HL-60/S4 treated with retinoic acid at 250 ng/mL for 4 days and 3 days (cell line): ENCODE data around the gene ZGLP1.
"Not testable (repeated sequence)": the region's sequence is repeated elsewhere in the genome, so short reads cannot be mapped to it uniquely, and the experiment has no call there.

Experiments
- in situ Hi-C: fragments of 300-500 bp; cut with MboI; formaldehyde crosslinking; loops from 2 replicates; pipeline ENCODE4 v1.7.0; 2022; ENCODE audit warnings: low sequenced_read_pairs

The ZGLP1 gene

DNA sequence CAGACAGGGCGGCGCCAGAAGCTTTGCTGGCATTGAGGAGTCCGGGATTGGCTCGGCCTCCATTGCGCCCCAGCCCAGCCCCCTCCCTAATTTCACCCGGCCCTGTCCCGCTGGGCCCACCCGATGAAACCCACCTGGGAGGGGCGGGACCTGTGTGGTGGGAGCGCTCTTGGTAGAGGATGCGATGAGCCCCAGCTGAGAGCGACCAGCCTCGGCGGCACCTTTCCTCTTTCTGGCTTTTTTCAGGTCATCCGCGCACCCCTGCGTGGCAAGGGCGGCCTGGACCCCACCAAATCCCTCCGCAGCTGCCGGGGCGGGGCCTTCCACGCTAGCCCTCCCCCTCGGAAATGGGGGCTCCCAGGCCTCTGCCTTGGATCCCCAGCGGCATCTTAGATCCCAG is at the start of gene ZGLP1:
ZGLP1 (minus strand) TSS at position 393 of the 400 bp plus-strand sequence.
- in situ Hi-C loops = no loop called here

DNA sequence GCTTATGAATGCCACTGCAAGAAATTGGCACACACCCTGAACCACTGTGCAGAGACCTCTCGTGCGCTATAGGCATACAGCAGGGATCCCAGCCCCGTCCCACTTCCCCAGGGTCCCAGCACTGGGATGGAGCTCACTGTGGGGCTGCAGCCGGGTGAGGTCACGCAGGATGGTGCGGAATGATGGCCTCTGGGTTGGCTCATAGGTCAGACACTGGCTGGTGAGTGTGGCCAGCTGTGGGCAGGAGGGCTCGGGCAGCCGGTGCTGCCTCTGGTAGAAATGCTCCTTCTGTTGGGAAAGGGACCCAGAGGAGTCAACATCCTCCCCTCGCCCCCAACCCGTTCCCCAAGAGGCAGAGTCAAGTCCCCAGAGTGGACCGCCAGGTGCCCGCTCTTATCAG is 46.8 kb upstream of the ZGLP1 start:
- in situ Hi-C loops = no loop called here

DNA sequence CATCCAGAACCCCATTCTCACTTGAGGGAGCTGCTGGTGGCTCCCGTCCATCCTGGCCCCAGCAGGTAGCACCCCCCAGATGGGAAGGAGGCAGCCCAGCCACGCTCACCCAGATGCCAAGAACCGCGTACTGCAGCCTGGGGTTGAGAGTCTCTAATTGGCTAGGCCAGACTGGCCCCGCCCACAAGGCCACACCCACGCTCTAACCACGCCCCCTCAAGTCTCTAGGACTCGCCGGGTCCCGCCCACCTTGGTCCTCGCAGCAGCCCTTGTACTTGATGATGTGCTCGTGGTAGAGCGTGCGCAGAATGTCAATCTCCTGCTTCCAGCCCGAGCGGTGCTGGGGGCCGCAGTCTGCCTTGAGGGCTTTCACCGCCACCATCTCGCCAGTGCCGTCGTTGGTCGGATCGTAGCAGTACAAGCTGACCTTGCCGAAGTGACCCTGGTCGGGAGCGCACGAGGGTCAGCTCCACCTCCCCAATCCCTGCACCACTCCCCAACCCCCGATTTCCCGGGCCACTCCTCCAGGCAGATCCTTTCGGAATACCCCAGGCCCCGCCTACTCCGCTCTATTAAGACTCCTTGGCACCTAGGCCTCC is 44.3 kb upstream of the ZGLP1 start:
- in situ Hi-C loops = no loop called here

DNA sequence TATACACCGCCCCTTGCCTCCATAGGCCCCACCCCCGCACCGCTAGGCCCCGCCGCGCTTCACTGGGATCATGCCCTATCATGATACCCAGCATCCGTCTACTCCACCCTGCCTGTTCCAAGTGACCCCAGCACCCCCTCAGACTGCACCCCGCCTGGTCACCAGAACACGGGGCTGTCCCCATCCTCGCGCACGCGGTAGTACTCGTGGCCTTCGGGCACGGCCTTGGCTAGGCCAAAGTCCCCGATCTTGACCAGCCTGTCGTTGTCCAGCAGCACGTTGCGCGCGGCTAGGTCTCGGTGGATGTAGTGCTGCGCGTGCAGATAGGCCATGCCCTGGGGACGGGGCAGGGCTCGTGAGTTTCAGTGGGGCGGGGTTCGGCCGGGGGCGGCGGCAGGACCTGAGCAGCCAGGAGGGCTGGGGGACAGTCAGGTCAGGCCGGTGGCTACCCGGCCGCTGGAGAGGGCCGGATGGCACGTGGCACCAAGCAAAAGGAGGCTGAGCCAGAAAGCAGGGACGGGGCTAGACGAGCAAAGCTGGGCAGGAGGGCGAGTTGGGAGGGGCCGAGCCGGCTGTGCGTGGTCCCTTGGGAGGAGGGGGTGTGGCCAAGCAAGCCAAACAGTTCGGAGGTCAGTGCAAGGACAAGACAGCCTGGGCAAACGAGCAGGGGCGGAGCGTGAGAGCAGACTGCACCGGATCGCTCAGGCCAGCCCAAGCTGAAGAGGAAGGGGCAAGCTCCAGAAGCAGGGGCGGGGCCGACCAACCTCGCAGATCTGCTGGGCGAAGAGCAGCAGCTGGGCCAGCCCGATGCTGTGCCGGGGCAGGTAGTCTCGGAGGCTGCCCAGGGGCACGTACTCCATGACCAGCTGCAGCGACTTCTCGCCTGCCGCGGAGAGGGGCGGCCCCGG is 43.4 kb upstream of the ZGLP1 start:
- in situ Hi-C loops = no loop called here

DNA sequence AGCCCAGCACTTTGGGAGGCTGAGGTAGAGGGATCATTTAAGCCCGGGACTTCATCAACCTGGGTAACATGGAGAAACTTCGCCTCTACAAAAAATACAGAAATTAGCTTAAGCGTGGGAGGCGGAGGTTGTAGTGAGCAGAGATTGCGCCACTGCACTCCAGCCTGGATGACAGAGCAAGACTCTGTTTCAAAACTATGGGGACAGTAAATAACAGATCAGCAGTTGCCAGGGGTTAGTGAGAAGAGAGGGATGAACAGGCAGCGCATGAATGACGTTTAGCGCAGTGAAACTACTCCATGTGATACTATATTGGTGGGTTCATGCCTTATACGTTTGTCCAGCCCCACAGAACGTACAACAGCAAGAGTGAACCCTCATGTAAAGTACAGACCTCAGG is 36.9 kb upstream of the ZGLP1 start:
- in situ Hi-C loops = no loop called here

DNA sequence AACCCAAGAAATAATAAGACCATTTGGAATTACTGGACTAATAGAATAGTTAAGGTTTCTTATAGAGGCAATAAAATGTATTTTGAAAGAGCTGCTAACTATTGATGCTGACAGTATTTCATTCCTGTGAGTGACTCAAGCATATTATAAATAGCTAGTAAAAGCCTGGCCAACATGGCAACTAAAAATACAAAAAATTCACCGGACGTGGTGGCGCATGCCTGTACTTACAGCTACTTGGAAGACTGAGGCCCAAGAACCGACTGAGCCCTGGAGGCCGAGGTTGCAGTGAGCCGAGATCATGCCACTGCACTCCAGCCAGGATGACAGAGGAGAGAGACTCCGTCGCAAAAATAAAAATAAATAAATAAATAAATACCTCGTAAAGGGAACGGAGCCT is 35.2 kb upstream of the ZGLP1 start:
- in situ Hi-C loops = no loop called here

DNA sequence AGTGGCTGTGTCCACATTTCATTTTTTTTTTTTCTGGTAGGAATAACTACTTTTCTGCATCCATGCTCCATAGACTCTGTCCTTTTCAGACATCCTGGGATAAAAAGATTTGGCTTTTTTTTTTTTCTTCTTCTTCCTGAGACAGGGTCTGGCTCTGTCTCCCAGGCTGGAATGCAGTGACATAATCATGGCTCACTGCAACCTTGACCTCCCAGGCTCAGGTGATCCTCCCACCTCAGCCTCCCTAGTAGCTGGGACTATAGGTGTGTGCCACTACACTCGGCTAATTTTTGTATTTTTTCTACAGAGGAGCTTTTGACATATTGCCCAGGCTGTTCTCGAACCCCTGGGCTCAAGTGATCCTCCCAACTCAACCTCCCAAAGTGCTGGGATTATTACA is 33.9 kb upstream of the ZGLP1 start:
- in situ Hi-C loops = no loop called here

DNA sequence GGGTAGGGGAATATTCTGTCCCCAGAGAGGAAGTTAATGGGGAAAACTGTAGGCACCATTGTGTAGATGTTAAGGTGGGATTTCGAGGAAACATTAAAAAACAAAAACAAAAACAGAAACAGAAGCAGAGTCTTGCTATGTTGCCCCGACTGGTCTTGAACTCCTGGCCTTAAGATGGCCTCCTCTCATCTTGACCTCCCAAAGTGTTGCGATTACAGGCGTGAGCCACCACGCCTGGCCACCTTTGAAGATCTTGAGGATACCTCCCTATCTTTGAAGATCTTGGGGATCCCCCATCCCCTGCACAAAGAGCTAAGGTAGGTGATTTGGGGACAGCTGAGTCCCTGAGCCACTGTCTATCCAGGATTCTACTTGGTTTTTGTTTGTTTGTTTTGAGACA is 30.4 kb upstream of the ZGLP1 start:
- in situ Hi-C loops = no loop called here

DNA sequence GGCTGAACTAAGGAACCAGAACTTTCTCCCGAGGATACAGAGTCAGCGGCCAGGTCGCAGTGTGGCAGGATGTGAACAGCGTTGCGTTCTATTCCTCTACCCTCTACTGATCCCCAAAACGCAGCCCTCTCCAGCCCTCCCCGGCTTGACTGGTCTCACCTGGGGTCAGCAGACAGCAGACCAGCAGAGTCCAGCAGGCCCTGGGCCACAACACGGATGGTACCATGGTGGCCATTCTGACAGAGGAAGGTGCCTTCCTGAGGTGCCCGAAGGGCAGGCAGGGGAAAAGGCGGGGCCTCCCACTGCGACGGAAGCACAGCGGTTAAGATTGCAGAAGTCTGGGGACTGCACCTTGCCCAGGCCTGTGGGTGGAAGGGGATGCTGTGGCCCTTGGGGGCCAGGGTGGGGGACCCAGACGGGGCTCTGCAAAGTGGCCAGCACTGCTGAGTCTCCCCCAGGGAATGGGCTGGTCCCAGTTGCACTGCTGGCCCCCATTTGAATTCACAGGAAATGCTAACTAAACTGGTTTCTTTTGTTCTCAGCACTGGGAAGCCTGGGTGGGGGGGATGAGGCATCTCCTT is 29.9 kb upstream of the ZGLP1 start, which contains the start of gene ICAM3:
ICAM3 (minus strand) TSS at position 245 of the 581 bp plus-strand sequence; CDS start at position 235, 10 bp downstream.
- in situ Hi-C loops = no loop called here

DNA sequence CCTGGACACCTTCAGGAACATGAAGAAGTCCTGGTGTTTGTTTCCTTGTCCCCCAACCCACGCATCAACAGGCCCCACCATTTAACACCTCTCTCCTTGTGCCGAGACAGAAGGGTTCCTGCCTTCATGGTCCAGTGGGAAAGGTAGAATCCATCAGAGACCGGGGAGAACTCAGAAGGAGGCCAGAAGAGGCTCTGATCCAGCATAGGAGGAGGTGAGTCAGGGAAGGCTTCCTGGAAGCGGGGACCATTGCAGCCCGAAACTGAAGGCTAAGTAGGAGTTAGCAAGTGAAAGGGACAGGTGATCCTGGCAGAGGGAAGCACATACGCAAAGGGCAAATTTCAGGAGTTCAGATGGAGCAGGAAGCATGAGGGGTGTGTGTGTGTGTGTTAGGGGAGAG is 29.3 kb upstream of the ZGLP1 start:
- in situ Hi-C loops = no loop called here

DNA sequence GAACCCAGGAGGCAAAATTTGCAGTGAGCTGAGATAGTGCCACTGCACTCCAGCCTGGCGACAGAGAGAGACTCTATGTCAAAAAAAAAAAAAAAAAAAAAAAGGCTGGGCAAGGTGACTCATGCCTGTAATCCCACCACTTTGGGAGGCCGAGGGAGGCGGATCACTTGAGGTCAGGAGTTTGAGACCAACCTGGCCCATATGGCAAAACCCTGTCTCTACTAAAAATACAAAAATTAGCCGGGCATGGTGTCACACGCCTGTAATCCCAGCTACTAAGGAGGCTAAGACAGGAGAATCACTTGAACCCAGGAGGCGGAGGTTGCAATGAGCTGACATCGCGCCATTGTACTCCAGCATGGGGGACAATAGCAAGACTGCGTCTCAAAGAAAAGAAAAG is 27.1 kb upstream of the ZGLP1 start:
- in situ Hi-C loops = not testable (repeated sequence)

DNA sequence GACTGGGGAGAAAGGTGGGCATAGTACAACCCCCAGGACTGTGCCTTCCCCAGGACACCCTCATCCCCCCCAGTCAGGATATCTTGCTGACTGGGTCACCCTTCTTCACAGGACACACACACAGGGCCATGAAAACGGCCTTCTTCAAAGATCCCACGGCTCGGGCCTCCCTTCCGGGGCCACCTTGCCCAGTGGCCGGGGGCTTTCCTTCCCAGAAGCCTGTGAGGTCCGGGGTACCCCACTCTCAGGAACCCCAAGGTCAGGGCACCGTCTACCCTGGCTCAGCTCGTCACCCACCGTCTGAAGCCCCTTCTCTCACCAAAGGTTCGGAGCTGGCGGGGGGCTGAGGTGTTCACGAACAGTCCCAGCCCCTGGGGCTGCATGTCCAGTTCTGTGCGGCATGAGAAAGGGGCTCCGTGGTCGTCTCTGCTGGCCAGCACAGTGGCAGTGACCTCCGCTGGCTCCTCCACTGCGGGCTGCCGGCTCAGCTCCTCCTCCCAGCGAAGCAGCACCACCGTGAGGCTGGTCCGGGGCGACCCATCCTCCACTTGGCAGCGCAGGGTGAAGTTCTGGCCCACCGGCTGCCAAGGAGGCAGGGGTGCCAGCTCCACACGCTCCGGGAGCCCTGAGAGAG is 25.9 kb upstream of the ZGLP1 start:
- in situ Hi-C loops = no loop called here

DNA sequence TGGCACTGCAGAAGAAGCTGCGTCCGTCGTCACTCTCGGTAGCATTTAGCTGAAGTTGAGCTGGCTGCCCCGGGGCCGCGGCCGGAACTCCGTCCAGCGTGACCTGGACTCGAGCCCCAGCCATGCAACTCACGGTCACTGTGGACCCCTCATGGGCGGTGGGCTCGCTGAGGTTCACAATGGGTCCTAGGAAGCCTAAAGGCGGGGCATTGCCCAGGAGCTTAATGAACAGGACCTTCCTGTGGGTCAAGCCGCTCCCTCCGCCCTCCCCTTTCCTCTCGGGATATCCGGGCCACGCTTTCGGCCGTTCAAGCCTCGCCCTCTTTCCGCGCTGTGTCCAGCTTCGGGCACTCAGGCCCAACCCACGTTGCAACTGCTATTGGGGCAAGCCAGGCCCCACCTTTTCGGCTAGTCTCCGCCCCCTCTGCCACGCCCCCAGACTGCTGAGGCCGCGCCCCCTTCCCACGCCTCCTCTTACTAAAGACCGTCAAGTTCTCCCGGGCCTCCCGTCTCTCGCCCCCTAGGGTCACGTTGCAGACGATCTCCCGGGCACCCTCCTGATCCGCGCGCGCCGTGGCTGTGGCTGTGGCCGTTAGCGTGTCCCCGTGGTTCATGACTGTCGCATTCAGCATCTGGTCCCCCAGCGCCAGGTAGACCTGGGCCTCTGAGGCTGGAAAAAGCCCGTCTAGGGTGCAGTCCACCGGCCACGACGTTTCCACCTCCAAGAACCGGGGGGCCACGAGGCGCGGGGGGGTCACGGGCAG is 25.2 kb upstream of the ZGLP1 start:
- in situ Hi-C loops = no loop called here

DNA sequence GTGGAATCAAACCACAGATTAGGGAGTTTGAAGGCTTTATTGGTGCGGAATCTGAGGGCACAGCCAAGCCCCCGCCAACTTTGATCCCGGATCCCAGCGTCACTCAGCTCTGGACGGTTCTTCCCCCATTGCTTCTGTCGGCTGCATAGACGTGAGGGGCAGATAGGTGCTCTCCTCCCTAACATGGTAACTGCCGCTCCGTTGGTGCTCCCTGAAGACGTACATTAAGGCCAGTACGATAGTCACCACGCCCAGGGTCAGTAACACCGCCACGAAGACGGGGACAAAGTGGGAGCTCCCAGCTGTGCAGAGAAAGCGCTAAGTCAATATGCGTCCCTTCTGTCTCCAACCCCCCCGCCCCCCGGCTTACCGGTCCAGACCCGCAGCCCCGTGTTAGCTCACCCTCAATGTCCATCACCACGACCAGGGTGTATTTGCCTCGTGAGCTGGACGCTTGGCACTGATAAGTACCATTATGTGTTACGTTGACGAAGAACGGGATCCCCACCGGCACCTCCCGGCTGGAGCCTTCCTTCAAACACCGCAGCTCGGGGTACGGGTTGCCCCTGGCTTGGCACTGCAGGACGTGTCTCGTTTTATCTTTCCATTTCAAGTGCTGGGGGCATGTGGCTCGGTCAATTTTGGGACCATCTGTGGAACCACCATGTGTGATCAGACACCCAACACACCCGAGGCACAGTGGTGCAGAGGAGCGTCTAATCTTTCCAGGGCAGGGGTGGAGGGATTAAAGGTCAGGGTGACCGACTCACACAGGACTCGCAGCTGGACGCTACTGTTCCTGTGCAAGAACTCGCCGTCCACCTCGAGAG is 24.4 kb upstream of the ZGLP1 start:
- in situ Hi-C loops = no loop called here

DNA sequence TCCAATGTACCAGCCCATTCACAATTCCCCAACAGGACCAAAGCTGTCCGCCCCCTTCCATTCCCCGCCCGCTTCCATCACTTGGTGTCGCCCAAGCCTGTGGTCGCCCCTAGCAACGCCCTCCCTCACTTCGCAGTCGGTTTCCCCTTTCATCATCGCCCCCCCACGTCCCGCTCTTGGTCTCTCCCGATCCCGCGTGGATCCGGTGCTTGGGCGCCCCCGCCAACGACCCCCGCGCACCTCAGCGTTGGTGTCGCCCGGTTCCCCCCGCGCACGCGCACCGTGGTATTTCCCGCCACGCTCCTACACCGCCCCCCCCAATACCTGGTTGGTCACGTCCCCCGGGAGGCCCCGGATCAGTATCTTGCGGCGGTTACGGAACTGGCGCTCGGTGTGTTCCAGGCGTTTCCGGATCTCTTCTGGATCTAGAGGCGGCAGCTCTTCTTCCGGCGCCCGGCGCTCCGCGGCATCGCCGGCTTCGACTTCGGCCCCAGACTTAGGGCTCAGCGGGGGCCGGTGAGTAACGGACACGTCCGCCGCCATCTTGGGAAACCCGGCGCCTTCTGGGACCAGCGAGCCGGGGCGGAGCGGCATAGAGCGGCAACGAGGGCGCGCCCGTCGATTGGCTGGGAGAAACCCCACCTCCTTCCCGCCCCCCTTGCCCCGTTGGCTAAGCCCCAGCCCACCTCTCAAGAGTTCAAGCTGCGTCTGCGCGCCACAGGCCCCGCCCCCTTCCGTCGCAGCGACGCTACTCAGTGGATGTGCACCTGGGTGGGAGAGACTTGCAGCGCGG is 23.5 kb upstream of the ZGLP1 start, which contains the start of gene RAVER1:
RAVER1 (minus strand) TSS at position 565 of the 793 bp plus-strand sequence; CDS start at position 543, 22 bp downstream.
- in situ Hi-C loops = no loop called here

DNA sequence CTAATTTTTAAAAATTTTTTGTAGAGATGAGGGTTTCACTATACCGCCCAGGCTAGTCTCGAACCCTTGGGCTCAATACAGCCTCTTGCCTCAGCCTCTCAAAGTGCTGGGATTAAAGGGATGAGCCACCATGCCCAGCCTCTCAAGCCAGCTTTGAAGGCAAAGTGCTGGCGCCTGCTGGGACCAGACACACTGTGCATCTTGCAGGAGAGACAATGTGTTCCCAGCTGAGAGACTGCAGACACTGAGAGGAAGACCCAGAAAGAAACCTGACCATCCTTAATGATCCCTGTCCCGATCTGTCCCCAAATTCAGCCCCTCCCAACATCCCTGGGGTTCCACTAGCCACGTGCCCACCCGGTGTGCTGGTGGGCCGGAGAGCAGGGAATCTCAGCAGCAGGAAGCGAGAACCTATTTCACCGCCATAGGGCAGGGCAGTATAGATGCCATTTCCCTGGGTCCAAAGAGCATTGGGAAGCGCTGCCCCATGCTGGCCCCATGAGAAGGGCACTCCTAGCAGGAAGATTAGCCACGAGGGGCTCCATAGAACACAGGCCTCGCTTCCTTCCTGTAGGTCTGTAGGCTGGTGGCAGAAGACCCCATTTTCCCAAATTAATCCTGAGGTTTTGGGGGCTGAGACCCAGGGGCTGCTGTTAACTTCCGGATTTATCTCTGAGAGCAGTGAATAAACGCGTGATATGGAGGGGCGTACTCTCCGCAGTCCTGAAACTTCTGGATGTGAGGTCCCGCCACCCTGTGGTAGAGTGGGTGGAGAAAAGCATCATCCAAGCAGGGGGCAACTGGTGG is 22.7 kb upstream of the ZGLP1 start:
- in situ Hi-C loops = no loop called here

DNA sequence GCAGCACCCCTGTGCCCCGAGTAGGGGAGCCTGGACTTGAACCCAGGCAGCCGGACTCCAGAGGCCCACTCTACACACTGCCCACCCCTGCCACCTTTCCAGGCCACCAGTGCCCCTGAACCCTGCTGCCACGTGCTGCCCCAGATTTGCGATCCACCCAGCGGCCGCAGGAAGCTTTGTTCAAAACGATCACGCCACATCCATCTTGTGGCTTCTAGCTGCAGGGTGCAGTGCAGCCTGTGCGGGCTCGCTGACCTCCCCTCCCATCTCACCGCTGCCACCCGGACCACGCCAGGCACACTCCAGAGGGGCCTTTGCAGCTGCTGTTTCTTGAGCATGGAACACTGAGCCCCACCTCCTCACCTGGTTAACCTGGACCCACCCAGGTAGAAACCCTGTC is 19.9 kb upstream of the ZGLP1 start:
- in situ Hi-C loops = no loop called here
